AG09309 (cell line): ENCODE data around the gene ZNF587.
"Not testable (repeated sequence)": the region's sequence is repeated elsewhere in the genome, so short reads cannot be mapped to it uniquely, and the experiment has no call there.

Experiments
- DNase-seq: peaks from one replicate; pipeline ENCODE4 v3.0.0-alpha.2; 2010; ENCODE audit warnings: low read depth
- H3K4me3 ChIP-seq: 2 replicates; pipeline ENCODE4 v1.5.1; 2011; ENCODE audit warnings: mild to moderate bottlenecking, low read depth, low read length, moderate library complexity; ENCODE audit not compliant: control insufficient read depth
- CTCF ChIP-seq: IDR thresholded peaks from 2 replicates; pipeline ENCODE4 v1.5.1; 2011; ENCODE audit warnings: mild to moderate bottlenecking, low read depth, low read length, inconsistent platforms; ENCODE audit not compliant: insufficient read depth, control insufficient read depth; ENCODE audit errors: missing control alignments

ZNF587 gene

GRCh38 chr19:57830071-57830602 lies 19.5 kb upstream of the ZNF587 start, which contains the start of gene ZNF587B:
ZNF587B (plus strand) TSS chr19:57830299; CDS start chr19:57830529, 230 bp downstream.
- H3K4me3 ChIP-seq = peak within 1 kb of the TSS; percentile 14
- no peak for DNase-seq
- peak; percentile 26 for TF ChIP-seq CTCF

- H3K4me3 ChIP-seq, DNase-seq: not testable (repeated sequence)
Measured at GRCh38 chr19:57836991-57837390, 12.7 kb upstream of the ZNF587 start.

GRCh38 chr19:57838622-57839191 lies 11.0 kb upstream of the ZNF587 start:
- DNase-seq = not testable (repeated sequence)

GRCh38 chr19:57841122-57841763 lies 8.4 kb upstream of the ZNF587 start:
- no peak overlapping the region for H3K4me3 ChIP-seq
- DNase-seq = no peak
- TF ChIP-seq CTCF = no peak

More at GRCh38 chr19:57838622-57839191, 11.0 kb upstream of the ZNF587 start:
- not testable (repeated sequence) for H3K4me3 ChIP-seq

- H3K4me3 ChIP-seq, DNase-seq: not testable (repeated sequence)
Measured at GRCh38 chr19:57847164-57847563, 2.5 kb upstream of the ZNF587 start.

- DNase-seq, H3K4me3 ChIP-seq: not testable (repeated sequence)
Measured at GRCh38 chr19:57849162-57849665, 445 bp upstream of the ZNF587 start.

- no peak for TF ChIP-seq CTCF
- no peak for DNase-seq
- peak overlapping the region; percentile 86 for H3K4me3 ChIP-seq
Measured at GRCh38 chr19:57850553-57851017, 926 bp downstream of the ZNF587 start.

GRCh38 chr19:57851812-57852603 lies 2.3 kb downstream of the ZNF587 start:
- not testable (repeated sequence) for DNase-seq, H3K4me3 ChIP-seq

GRCh38 chr19:57854117-57854516 lies 4.5 kb downstream of the ZNF587 start:
- not testable (repeated sequence) for DNase-seq, H3K4me3 ChIP-seq

GRCh38 chr19:57862351-57862750 lies 12.7 kb downstream of the ZNF587 start:
- not testable (repeated sequence) for H3K4me3 ChIP-seq, DNase-seq
